IPS-11a (cell line): ENCODE results near the gene CCDC174.
A peak's percentile ranks its signal among the peaks of the same experiment; 100 is the strongest.

Experiments
- H3K4me3 ChIP-seq: one replicate; pipeline ENCODE4 v1.5.1; 2013; ENCODE audit warnings: low read depth, low read length, control low read depth

The CCDC174 gene

DNA sequence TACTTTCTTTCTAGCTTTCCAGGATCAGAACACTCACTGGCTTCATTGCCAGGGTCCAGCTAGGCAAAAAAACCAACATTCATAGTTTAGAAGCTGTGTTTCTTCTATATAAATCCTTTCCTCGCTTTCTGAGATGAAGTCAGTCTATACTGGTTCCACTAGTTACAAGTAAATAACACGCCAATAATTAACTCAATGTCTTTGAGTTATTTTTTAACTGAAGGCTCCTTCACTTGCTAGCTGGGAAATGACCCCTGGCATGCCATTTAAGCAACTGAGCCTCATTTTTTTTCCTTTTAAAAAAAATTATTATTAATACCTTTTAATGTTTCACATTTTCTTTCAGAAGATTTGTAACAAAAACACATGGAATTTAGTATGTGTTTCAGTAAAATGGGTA is 2.1 kb upstream of the CCDC174 start:
- H3K4me3 ChIP-seq = no peak overlapping the region

DNA sequence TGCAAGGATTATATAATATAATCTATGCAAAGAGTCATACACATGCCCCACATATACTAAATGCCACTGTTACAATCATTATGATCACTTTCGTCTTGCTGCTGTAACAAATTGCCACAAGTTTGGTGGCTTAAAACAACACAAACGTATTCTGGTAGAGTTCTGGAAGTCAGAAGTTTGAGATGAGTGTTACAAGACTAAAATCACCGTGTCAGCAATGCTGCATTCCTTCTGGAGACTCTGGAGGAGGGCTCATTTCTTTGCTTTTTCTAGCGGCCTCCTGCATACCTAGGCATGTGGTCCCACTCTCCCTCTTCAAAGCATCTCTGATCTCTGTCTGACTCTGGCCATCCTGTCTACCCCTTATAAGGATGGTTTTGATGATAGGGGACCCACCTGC is 1.4 kb upstream of the CCDC174 start:
- H3K4me3 ChIP-seq = no peak overlapping the region

DNA sequence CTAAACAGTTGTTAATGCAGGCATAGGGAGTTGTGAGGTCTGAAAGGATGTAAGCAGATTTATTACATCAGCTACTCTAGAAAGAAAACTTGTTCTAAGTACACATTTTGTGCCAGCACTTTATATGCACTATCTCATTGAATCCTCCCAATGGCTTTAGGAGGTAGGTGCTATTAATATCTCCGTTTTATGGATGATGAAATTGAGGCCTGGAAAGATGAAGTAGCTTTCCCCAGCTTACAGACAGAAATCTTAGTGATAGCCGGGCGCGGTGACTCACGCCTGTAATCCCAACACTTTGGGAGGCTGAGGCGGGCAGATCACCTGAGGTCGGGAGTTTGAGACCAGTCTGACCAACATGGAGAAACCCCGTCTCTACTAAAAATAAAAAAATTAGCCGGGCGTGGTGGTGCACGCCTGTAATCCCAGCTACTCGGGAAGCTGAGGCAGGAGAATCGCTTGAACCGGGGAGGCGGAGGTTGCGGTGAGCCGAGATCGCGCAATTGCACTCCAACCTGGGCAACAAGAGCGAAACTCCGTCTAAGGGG is 872 bp downstream of the CCDC174 start:
- H3K4me3 ChIP-seq = peak overlapping the region; percentile 97

DNA sequence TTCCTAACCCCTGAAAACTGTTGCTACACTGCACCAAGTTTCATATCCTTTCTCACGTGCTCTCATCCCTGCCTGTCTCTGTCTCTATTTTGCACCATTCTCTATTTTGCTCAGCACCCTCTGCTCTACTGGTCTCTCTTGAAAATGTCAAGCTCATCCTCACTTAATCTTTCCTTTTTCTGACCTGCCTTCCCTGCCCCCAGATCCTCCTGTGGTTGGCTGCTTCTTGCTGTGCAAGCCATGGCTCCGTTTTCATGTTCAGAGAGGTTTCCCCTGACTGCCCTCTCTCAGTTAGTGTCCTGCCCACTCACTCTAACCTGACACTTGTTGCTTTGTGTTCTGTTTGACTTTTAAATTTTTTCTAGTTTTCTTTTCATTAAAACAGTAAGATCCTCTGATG is 6.0 kb downstream of the CCDC174 start:
- no peak overlapping the region for H3K4me3 ChIP-seq

DNA sequence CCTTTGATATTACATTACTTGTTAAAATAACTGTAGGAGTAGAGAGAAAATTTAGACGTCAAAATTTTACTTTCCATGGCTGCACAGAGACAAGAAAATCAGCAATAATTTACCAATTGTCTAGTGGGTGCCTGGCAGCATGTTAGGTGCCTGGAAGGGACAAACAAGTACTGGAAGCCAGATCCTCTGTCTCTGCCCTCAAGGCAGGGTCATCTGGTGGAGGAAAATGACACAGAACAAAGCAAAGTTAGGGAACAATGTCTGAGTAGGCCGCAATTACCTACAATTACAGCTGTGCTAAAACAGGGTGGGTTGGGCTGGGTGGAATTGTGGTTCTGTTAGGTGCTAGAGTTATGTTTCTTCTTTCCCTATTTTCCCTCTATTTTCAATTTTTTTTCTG is 7.4 kb downstream of the CCDC174 start:
- H3K4me3 ChIP-seq = no peak overlapping the region

DNA sequence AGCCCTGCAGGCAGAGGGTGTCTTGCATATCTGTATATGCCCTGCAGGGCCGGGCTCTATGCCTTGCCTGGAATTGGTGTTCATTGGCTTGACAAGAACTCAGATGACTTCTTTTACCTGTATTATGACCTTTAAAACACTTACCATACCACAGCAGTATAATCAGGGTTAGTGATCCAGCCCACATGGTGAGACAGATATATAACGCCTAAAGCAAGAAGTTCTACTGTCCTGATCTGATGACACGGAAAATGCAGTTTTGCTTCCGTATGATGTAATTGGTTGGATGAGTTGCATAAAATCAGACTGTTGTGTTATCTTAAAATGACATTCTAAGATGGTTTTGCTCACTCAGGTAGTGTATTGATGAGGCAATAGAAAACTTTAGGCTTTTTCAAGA is 9.4 kb downstream of the CCDC174 start:
- H3K4me3 ChIP-seq = no peak overlapping the region

DNA sequence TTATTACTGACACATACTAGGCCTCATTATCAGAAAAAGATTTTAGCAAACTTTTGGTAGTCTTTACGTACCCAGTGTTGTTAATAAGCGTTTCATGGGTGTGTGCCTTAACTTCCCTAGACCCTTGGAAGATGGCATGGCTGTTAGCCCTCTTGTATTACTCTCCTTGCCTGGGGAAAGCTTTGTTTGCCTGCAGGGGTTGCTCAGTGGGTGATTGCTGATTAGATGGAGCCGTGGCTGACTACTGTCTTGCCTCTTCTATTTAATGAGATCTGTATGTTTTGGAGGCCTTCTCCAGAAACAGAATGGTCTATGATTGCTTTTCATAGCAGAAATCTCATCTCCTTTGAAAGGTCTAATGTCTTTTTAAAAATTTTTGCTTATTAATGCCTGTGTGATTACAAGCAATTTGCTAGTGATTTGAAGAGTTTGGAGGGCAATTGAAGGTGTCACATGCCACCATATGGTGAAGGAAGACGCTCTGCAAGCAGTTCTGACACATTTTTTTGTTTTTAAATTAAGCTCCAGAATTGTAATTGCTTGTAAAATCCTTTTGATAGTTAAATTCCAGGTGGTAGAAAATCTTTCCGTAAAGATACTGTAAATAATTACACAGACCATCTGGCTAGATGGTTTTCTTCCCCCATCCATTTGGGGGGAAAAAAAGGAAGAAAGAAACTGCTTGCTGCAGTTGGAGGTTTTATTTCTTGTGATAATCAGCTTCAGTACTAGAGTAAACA is 12.0 kb downstream of the CCDC174 start:
- no peak overlapping the region for H3K4me3 ChIP-seq

DNA sequence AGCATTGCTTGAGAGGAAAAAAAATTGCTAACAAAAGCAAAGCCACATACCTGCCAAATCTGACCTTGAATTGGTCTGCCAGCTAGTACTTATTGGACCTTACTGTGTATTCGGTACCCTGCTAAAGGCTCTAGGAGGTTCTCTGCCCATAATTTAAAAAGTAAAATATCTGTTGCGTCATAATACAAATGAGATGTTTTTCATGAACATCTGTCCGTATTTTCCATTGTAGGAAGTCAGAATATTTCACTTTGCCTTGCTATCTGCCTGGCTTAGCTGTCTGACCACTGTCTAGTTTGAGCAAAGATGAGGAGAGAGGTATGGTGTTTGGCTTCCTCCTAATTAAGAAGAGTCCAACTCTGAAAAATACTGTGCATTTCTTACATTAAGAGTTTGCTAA is 12.6 kb downstream of the CCDC174 start:
- H3K4me3 ChIP-seq = no peak overlapping the region

DNA sequence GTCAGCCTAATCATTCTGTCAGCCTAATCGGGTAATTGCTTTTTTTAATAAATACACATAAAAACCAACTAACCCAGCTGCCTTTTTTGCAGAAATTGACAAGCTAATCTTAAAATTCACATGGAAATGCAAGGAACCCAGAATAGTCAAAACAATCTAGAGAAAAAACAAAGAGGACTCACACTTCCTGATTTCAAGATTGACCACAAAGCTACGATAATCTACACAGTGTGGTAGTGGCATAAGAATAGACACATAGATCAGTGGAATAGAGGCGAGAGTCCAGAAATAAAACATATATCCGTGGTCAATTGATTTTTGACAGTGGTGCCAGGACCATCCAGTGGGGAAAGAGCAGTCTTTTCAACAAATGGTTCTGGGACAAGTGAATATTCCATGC is 21.0 kb downstream of the CCDC174 start:
- no peak overlapping the region for H3K4me3 ChIP-seq

DNA sequence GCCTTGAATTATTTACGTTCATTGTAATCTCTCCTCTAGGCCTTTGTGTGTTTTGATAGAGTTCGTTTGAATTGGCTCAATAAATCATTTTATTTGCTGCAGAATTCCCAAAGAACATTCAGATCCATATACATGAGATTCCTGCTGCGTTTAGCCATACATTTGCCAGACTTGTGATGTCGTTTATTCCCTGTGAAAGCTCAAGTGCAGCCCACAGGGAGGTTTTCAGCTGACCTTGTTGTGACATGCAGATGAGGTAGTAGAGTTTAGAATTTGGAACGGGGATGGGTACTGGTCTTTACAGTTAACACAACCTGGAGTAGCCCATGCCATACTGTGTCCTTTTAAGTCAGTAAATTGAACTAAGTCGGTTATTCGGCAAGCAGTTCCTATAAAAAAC is 23.3 kb downstream of the CCDC174 start, which contains the start of gene C3orf20:
Gene C3orf20, plus strand, starts transcription at position 301 of the 400 bp plus-strand sequence. CDS start 7,573 bp downstream, outside the sequence.
- no peak within 1 kb of the TSS for H3K4me3 ChIP-seq

DNA sequence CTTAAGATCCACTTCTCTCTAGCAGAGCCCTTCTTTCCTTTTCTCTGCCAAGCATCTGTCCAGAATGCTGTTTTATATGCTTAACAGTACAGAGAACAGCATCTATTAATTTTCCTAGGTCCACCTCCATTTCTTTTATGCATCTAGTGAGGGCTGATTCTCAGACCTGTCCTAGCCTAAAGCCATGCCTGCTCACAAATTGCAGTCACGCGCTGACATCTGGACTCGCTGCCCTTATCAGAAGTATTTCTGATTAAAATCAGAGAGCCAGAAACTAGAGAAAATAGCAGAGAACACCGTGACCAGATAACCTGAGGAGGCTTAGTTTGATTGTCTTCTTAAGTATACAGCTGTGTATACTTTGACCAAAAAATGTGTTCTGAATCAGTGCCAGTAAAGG is 25.3 kb downstream of the CCDC174 start:
- H3K4me3 ChIP-seq = no peak overlapping the region

DNA sequence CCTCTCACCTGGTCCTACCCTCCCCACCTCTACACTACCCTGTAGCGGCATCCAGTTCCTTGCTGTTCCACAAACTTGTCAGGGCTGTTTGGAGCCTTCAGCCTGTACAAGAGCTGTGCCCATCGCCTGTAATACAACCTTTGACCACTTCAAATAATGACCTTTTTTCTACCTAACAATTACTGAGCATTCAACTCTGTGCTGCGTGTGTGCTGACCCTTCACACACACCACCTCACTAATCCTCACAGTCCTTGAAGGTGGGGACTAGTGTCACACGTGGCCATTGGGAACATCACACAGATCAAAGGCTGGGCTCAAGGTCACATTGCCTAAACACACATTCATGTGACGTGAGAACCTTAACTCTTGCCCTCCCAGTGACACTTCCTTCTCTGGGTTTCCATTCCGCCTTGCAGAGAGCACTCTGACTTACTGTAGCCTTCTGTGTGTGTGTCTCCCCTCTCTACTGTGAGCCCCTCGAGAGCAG is 26.5 kb downstream of the CCDC174 start:
- no peak overlapping the region for H3K4me3 ChIP-seq

DNA sequence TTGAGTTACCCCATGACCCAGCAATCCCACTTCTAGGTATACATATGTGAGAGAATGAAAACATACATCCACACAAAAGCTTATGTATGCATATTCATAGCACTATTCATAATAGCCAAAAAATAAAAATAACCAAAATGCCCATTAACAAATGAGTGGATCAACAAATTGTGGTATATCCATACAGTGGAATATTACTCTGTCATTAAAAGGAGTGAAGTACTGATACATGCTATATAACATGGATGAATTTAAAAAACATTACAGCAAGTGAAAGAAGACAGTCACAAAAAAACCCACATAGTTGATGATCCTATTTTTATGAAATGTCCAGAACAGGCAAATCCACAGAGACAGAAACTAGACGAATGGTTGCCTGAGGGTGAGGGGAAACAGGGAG is 28.6 kb downstream of the CCDC174 start:
- H3K4me3 ChIP-seq = no peak overlapping the region

DNA sequence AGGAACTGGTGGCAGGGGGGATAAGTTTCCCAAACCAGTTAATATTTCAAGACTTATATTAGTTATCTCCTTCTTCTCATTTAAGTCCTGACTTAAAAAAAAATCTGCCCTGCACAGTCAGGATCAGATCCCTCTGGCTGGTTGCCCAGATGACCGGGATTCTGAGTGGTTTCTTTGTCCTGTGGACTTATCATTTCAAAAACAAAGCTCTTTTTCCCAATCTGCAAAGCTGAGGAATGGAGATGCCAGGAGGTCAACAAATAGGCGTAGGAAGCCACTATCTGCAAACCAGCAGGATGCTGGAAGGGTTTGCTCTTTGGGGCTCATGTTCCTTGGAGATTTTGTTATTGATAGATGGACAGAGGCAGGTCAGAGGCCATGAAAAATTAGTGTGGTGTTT is 29.2 kb downstream of the CCDC174 start:
- no peak overlapping the region for H3K4me3 ChIP-seq

DNA sequence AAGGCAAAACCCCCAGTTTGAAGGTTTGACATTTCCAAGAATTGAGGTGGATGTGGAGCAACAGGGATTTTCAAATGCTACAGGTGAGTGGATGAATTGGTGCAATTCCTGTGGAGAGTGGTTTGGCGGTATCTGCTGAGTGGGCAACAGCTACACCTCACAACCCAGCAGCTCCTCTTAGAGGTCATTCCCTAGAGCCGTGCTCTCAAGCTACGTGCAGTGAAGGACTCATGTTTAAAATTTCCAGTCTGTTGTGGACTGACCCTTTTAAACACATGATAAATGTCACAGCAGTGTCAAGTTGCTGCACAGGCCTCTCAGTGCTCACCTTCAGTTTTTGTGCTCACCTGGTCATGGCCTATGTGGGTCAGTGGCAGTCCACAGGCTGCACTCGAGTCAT is 32.9 kb downstream of the CCDC174 start:
- H3K4me3 ChIP-seq = no peak overlapping the region

DNA sequence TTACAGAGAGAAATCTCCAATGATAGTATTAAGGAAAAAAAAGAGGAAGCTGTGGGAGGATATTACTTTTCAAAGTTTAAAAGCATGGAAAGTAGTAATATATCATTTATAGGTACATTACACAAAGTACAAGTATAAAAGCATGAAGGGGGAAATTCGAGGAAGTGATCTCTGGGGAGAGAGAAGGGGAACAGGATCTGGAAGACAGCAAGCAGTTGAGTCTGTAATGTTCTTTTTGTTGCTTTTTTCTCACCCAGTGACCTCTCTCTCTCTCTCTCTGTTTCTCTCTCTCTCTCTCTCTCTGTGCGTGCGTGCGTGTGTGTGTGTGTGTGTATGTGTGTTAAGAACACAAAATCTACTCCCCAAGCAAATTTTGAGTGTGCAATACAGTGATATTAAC is 33.6 kb downstream of the CCDC174 start:
- no peak overlapping the region for H3K4me3 ChIP-seq

DNA sequence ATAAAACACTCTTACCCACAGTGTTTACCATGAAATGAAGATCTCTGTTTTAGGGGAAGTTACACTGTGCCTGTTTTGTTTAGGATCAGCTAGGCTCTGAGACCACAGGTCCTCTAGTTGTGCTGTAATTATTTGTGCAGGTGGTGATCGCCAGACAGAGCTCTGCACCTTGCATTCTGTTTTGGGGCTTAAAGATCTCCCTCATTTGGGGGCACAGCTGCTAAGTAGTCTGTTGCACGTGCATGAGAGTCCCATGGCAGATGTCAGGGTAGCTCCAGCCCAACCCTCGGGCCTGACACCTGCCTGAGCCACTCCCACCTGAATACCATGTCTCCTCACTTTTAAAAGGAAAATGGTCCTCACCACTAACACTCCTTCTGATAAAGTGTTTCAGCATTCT is 35.8 kb downstream of the CCDC174 start:
- no peak overlapping the region for H3K4me3 ChIP-seq

DNA sequence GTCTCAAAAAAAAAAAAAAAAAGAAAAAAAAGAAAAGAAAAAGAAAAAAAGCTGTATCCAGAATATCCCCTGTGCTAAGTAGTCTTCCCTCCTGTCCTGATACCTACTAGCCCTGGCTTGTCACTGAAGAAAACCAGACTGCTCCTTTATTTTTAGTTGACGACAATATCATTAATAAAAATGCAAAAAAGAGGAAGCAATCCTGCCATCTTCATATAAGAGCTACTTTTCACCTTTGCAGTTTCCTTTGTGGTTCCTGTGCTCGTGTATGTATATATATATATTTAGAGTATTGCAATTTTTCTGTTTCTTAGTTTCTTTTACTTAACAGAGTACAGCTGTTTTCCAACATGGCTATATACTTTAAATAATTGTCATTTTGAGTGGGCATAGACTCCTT is 37.0 kb downstream of the CCDC174 start:
- no peak overlapping the region for H3K4me3 ChIP-seq

DNA sequence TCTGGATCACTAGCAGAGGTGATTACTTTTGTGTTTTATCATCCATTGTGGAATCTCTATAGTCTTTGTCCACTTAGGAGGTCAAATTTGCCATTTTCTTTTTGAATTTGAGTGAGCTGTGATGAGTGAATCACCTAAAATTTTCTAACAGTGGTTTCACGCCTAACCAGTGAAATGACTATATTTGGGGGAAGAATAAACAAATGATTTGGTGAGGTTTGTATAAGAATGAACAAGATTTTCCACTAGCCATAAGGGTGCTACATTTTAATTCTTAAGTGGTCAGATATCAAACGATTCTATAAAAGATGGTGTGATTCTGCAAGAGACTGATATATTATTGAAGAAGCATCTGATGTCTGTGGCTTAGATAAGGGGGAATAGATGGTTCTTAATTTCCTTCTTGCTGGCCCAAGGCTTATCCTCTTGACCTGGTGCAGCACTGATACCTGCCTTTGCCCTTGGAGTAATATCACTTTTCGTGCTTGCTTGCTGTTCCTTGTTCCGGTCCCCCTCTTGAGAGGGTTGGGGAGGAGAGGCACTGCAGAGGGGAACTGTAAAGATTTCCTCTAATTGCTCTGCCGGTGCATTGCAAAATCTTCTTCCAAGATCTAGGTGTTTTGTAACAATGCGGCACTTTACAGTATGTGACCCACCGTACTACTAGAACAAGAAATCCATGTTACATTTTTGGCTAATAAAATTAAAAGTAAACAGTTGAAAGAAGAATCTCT is 37.9 kb downstream of the CCDC174 start:
- no peak overlapping the region for H3K4me3 ChIP-seq

DNA sequence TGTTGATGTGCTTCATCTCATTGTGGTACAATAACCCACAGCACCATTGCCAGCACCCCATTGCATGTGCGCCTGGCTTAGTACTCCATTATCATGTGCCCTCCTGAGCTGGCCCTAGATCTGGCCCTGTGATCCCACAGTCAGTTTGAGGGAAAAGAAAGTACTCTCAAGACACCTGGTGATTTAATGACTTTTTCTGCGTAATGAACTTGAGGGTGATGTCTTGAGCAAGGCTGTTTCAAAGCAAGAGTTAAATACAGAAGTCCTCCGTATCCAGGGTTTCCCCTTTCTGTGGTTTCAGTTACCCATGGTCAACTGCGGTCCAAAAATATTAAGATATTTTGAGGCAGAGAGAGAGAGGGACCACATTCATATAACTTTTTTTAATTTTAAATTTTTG is 39.7 kb downstream of the CCDC174 start:
- H3K4me3 ChIP-seq = no peak overlapping the region

DNA sequence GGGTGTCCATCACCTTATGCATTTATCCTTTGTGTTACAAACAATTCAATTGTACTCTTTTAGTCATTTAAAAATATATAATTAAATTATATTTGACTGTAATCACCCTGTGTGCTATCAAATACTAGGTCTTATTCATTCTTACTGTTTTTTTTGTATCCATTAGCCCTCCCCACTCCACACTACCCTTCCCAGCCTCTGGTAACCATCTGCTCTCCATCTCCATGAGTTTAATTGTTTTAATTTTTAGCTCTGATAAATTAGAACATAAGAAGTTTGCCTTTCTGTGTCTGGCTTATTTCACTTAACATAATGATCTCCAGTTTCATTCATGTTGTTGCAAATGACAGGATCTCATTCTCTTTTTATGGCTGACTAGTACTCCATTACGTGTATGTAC is 40.2 kb downstream of the CCDC174 start:
- H3K4me3 ChIP-seq = no peak overlapping the region

DNA sequence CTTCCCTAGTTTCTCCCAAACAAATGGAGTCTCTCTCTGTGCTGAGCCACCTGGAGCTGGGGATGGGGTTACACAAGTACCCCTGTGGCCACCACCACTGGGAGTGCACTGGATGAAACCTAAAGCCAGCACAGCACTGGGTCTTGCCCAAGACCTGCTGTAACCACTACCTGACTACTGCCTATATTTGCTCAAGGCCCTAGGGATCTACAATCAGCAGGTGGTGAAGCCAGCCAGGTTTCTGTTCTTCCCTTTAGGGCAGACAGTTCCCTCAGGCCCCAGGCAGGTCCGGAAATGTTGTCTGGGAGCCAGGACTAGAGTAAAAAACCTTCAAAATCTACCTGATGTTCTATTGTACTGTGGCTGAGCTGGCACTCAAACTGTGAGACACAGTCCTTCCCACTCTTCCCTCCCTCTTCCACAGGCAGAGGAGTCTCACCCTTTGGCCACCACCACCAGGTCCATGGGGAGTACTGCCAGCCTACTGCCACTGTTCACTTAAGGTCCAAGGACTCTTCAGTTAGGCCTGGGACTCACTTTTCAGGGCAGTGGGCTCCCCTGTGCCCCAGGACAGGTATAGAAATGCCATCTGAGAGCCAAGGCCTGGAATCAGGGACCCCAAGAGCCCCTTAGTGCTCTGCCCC is 47.2 kb downstream of the CCDC174 start:
- H3K4me3 ChIP-seq = no peak overlapping the region
